Measurements from ENCODE around the gene FLT3LG. TPM values are rescaled to one million over a fixed set of nuclear protein-coding genes. Genes with fewer than 3 reads are reported as not detected.
A peak's percentile ranks its signal among the peaks of the same experiment; 100 is the strongest.

The FLT3LG gene
- total and polyA plus RNA-seq, 9 of the 15 experiments (the other 6 are each of a cell fraction or from before 2014, with no cell fraction given) = 0.31 to 6.4 (median 1.1) TPM

- TF ChIP-seq STAT6 (CRISPR knock-in tag; IDR thresholded peaks at IDR 0.05) (no peak), SIRT6 (IDR thresholded peaks at IDR 0.05; ENCODE audit: low read depth, low read length) (no peak), ZNF324 (CRISPR knock-in tag; IDR thresholded peaks at IDR 0.05) (no peak), ETS2 (tag; IDR thresholded peaks at IDR 0.05; ENCODE audit: borderline replicate concordance, poor library complexity, severe bottlenecking) (no peak), PRMT5 (CRISPR knock-in tag; IDR thresholded peaks at IDR 0.05) (no peak), TOE1 (IDR thresholded peaks at IDR 0.05; ENCODE audit: borderline replicate concordance) (peak; percentile 54; the same call in 1 of the 2 replicates), TOE1 (CRISPR knock-in tag; IDR thresholded peaks at IDR 0.05; ENCODE audit: borderline replicate concordance, low read depth) (no peak), TEAD1 (CRISPR knock-in tag; IDR thresholded peaks at IDR 0.05) (peak in 1 of 2 experiments; percentile 79; a peak in 1 of 4 replicates), MCM5 (IDR thresholded peaks at IDR 0.05; ENCODE audit: low read depth) (no peak), BACH1 (tag; IDR thresholded peaks at IDR 0.05) (no peak), ZNF584 (CRISPR knock-in tag; IDR thresholded peaks at IDR 0.05; ENCODE audit: low read depth) (no peak), NCOA1 (IDR thresholded peaks at IDR 0.05; ENCODE audit: low read depth) (0 out of 2 replicates have a peak, but pooled peaks have one; percentile 53), ATF1 (CRISPR knock-in tag; IDR thresholded peaks at IDR 0.05) (no peak), ATF1 (tag; IDR thresholded peaks at IDR 0.05) (peak; percentile 65; the same call in 1 of the 2 replicates), HMGN3 (IDR thresholded peaks at IDR 0.05; ENCODE audit: borderline replicate concordance, extremely low read depth, insufficient read length, low read depth, low read length) (peak; percentile 73), TRIM28 (IDR thresholded peaks at IDR 0.05) (0 out of 2 replicates have a peak, but pooled peaks have one; percentile 17)
- TF ChIP-seq, protein P1, sequence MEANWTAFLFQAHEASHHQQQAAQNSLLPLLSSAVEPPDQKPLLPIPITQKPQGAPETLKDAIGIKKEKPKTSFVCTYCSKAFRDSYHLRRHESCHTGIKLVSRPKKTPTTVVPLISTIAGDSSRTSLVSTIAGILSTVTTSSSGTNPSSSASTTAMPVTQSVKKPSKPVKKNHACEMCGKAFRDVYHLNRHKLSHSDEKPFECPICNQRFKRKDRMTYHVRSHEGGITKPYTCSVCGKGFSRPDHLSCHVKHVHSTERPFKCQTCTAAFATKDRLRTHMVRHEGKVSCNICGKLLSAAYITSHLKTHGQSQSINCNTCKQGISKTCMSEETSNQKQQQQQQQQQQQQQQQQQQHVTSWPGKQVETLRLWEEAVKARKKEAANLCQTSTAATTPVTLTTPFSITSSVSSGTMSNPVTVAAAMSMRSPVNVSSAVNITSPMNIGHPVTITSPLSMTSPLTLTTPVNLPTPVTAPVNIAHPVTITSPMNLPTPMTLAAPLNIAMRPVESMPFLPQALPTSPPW (CRISPR knock-in tag; IDR thresholded peaks at IDR 0.05) = peak; percentile 61; the same call in 1 of the 2 replicates
- TF ChIP-seq, protein P2, sequence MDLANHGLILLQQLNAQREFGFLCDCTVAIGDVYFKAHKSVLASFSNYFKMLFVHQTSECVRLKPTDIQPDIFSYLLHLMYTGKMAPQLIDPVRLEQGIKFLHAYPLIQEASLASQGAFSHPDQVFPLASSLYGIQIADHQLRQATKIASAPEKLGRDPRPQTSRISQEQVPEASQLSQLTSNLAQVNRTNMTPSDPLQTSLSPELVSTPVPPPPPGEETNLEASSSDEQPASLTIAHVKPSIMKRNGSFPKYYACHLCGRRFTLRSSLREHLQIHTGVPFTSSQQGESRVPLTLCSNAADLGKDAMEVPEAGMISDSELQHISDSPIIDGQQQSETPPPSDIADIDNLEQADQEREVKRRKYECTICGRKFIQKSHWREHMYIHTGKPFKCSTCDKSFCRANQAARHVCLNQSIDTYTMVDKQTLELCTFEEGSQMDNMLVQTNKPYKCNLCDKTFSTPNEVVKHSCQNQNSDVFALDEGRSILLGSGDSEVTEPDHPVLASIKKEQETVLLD (IDR thresholded peaks at IDR 0.05) = peak; percentile 97
- TF ChIP-seq, protein P3, sequence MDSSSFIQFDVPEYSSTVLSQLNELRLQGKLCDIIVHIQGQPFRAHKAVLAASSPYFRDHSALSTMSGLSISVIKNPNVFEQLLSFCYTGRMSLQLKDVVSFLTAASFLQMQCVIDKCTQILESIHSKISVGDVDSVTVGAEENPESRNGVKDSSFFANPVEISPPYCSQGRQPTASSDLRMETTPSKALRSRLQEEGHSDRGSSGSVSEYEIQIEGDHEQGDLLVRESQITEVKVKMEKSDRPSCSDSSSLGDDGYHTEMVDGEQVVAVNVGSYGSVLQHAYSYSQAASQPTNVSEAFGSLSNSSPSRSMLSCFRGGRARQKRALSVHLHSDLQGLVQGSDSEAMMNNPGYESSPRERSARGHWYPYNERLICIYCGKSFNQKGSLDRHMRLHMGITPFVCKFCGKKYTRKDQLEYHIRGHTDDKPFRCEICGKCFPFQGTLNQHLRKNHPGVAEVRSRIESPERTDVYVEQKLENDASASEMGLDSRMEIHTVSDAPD (CRISPR knock-in tag; IDR thresholded peaks at IDR 0.05) = no peak
- TF ChIP-seq, protein P4, sequence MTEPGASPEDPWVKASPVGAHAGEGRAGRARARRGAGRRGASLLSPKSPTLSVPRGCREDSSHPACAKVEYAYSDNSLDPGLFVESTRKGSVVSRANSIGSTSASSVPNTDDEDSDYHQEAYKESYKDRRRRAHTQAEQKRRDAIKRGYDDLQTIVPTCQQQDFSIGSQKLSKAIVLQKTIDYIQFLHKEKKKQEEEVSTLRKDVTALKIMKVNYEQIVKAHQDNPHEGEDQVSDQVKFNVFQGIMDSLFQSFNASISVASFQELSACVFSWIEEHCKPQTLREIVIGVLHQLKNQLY (CRISPR knock-in tag; conservative IDR thresholded peaks at IDR 0.05) = no peak
Observed at GRCh38 chr19:49453013-49453756, 20.8 kb upstream of the FLT3LG start, which contains the start of gene ALDH16A1 (continued).
